NCI-H748 (cell line): ENCODE results near the gene GPBP1.
"Not testable (repeated sequence)": the region's sequence is repeated elsewhere in the genome, so short reads cannot be mapped to it uniquely, and the experiment has no call there.

ENCODE experiments used
- DNase-seq: peaks from one replicate; lab custom pipeline; 2025; ENCODE audit not compliant: unreplicated experiment; lab: John Stamatoyannopoulos, UW

GPBP1 gene

GRCh38 chr5:57176350-57176857, 2.5 kb downstream of the GPBP1 start:
- no peak for DNase-seq

- DNase-seq = no peak
Observed at GRCh38 chr5:57177479-57178156, 3.8 kb downstream of the GPBP1 start.

- DNase-seq = not testable (repeated sequence)
Observed at GRCh38 chr5:57178238-57178637, 4.4 kb downstream of the GPBP1 start.

GRCh38 chr5:57179262-57180200, 5.7 kb downstream of the GPBP1 start:
- DNase-seq = no peak

GRCh38 chr5:57181154-57181553, 7.3 kb downstream of the GPBP1 start:
- DNase-seq = no peak

- no peak for DNase-seq
Observed at GRCh38 chr5:57184322-57184721, 10.5 kb downstream of the GPBP1 start.

GRCh38 chr5:57185313-57185712, 11.5 kb downstream of the GPBP1 start:
- DNase-seq = no peak

- DNase-seq = no peak
Observed at GRCh38 chr5:57186194-57186593, 12.3 kb downstream of the GPBP1 start.

- not testable (repeated sequence) for DNase-seq
Observed at GRCh38 chr5:57187977-57188376, 14.1 kb downstream of the GPBP1 start.

GRCh38 chr5:57189515-57189914, 15.7 kb downstream of the GPBP1 start:
- DNase-seq = no peak

- DNase-seq = no peak
Observed at GRCh38 chr5:57190593-57190992, 16.7 kb downstream of the GPBP1 start.

- DNase-seq = no peak
Observed at GRCh38 chr5:57191163-57191562, 17.3 kb downstream of the GPBP1 start.

GRCh38 chr5:57191986-57192385, 18.1 kb downstream of the GPBP1 start:
- no peak for DNase-seq

GRCh38 chr5:57192832-57193231, 19.0 kb downstream of the GPBP1 start:
- not testable (repeated sequence) for DNase-seq

- DNase-seq = no peak
Observed at GRCh38 chr5:57193757-57194413, 20.0 kb downstream of the GPBP1 start.

GRCh38 chr5:57194653-57195052, 20.8 kb downstream of the GPBP1 start:
- DNase-seq = no peak

- no peak for DNase-seq
Observed at GRCh38 chr5:57195060-57195459, 21.2 kb downstream of the GPBP1 start.

GRCh38 chr5:57199866-57200265, 26.0 kb downstream of the GPBP1 start:
- DNase-seq = no peak

- DNase-seq = no peak
Observed at GRCh38 chr5:57202811-57203210, 29.0 kb downstream of the GPBP1 start.

GRCh38 chr5:57207007-57207653, 33.3 kb downstream of the GPBP1 start:
- DNase-seq = no peak

GRCh38 chr5:57207681-57208080, 33.8 kb downstream of the GPBP1 start:
- no peak for DNase-seq
